ENCODE results near the gene PLCH1. TPM values are rescaled to one million over a fixed set of nuclear protein-coding genes. Genes with fewer than 3 reads are reported as not detected.
A peak's percentile ranks its signal among the peaks of the same experiment; 100 is the strongest.

PLCH1 gene
- total and polyA plus RNA-seq, 2 experiments from 2014 or later, result 8.1 to 25.3 TPM

GRCh38 chr3:155658006-155658405, 86.9 kb downstream of the PLCH1 start:
- Histone ChIP-seq H3K4me1 (ENCODE audit: insufficient read depth) (peaks cover 14% of the 10 kb centered on the region), H3K4me3 (no peak overlapping the region), H3K9me2 (ENCODE audit: insufficient read depth) (peaks cover 10% of the 10 kb centered on the region; the same call in 1 of the 2 replicates), H3K27ac (ENCODE audit: low read depth) (peak overlapping the region; percentile 68; the same call in 1 of the 2 replicates), H4K20me1 (replicated peaks; ENCODE audit: insufficient read depth) (peaks cover 4% of the 10 kb centered on the region; the same call in 1 of the 2 replicates), H3F3A (replicated peaks; ENCODE audit: low read depth) (0 out of 2 replicates have a peak, but pooled peaks cover 3% of the 10 kb centered on the region), H3K36me3 (ENCODE audit: insufficient read depth) (no peaks in the 10 kb centered on the region), H3K27me3 (ENCODE audit: insufficient read depth) (no peaks in the 10 kb centered on the region), H3K4me2 (no peak overlapping the region), H2AFZ (no peak overlapping the region), H3K79me2 (replicated peaks; ENCODE audit: insufficient read depth) (peaks cover 23% of the 10 kb centered on the region; the same call in 1 of the 2 replicates)
- ATAC-seq (no peak), DNase-seq (ENCODE audit: low spot score) (no peak)
- no peaks in the 10 kb centered on the region for H3K27me3 Mint-ChIP-seq (ENCODE audit: insufficient read depth, low read depth, poor library complexity)
- TF ChIP-seq ETS1 (IDR thresholded peaks at IDR 0.05), result no peak
- no peak for TF ChIP-seq STAT1 (IDR thresholded peaks at IDR 0.05; ENCODE audit: unreplicated experiment)
- TF ChIP-seq JUNB (IDR thresholded peaks at IDR 0.05; ENCODE audit: unreplicated experiment), result no peak
- TF ChIP-seq ZNF114 (CRISPR knock-in tag; IDR thresholded peaks at IDR 0.05), result no peak
- TF ChIP-seq CTCF (conservative IDR thresholded peaks at IDR 0.05; ENCODE audit: low read depth in 2 of 2), result no peak
- TF ChIP-seq EZH2 (IDR thresholded peaks at IDR 0.05; ENCODE audit: low read depth, unreplicated experiment), result no peak
- no peak for TF ChIP-seq REST (IDR thresholded peaks at IDR 0.05; ENCODE audit: unreplicated experiment)
- TF ChIP-seq CREB1 (CRISPR knock-in tag; IDR thresholded peaks at IDR 0.05; ENCODE audit: low read depth), result no peak
- TF ChIP-seq NANOG (IDR thresholded peaks at IDR 0.05; ENCODE audit: borderline replicate concordance), result no peak
- no peak for TF ChIP-seq ZNF331 (CRISPR knock-in tag; IDR thresholded peaks at IDR 0.05; ENCODE audit: low read depth)
- no peak for TF ChIP-seq POLR2AphosphoS5 (IDR thresholded peaks at IDR 0.05; ENCODE audit: low read depth)
- TF ChIP-seq ZNF462 (CRISPR knock-in tag; IDR thresholded peaks at IDR 0.05), result no peak
- no peak for TF ChIP-seq EZH2phosphoT487 (IDR thresholded peaks at IDR 0.05; ENCODE audit: unreplicated experiment)
- peaks cover 11% of the 10 kb centered on the region for H3K4me1 Mint-ChIP-seq
- no peak overlapping the region for H3K27ac Mint-ChIP-seq
- H3K4me3 Mint-ChIP-seq, result no peak overlapping the region
- H3K36me3 Mint-ChIP-seq (ENCODE audit: low read depth), result no peaks in the 10 kb centered on the region
- H3K9me3 Mint-ChIP-seq, result no peaks in the 10 kb centered on the region
